Measurements from ENCODE around the gene NRXN3. TPM values are rescaled to one million over a fixed set of nuclear protein-coding genes. Genes with fewer than 3 reads are reported as not detected.

Gene NRXN3
- polyA plus RNA-seq, 1 of the 3 experiments (the other 2 are of a cell fraction) = 1.6 TPM

- H3K9ac ChIP-seq = no peak overlapping the region
- DNase-seq = no peak
- TF ChIP-seq TEAD4 (IDR thresholded peaks at IDR 0.05; ENCODE audit: borderline replicate concordance, insufficient read depth) (no peak), NFIC (IDR thresholded peaks at IDR 0.05; ENCODE audit: borderline replicate concordance) (no peak), GABPA (IDR thresholded peaks at IDR 0.05; ENCODE audit: low read depth) (no peak), FOSL2 (IDR thresholded peaks at IDR 0.05; ENCODE audit: borderline replicate concordance, low read depth) (no peak), EZH2phosphoT487 (IDR thresholded peaks at IDR 0.05; ENCODE audit: borderline replicate concordance, low read depth) (no peak), FOXJ3 (CRISPR knock-in tag; IDR thresholded peaks at IDR 0.05) (no peak)
- no peak overlapping the region for H3K27ac ChIP-seq (ENCODE audit: low read depth in 2 of 2, low read length in 1 of 2)
- H3K4me3 ChIP-seq (ENCODE audit: low read depth in 2 of 2, low read length in 1 of 2) = no peak overlapping the region
- H3K4me2 ChIP-seq = no peak overlapping the region
- peaks cover 8% of the 10 kb centered on the region for H3F3A ChIP-seq (replicated peaks; ENCODE audit: insufficient read depth)
- no peaks in the 10 kb centered on the region for H3K79me2 ChIP-seq (ENCODE audit: insufficient read depth)
- 0 out of 4 replicates have a peak, but pooled peaks cover 0 to 4% of the 10 kb centered on the region in 2 experiments for H3K4me1 ChIP-seq (ENCODE audit: control insufficient read depth in 1 of 2, insufficient read depth in 2 of 2, low read depth in 1 of 2, low read length in 1 of 2)
- no peaks in the 10 kb centered on the region for H3K36me3 ChIP-seq (replicated peaks in 1 of 2; ENCODE audit: control insufficient read depth in 1 of 2, insufficient read depth in 2 of 2, low read length in 1 of 2)
- CTCF ChIA-PET = no interaction called here
- POLR2A ChIA-PET = no interaction called here
- H3K9me2 ChIP-seq = no peaks in the 10 kb centered on the region
- 40% methylated on average over 1 of the region's 1 CpG for WGBS (ENCODE audit: low lambda C conversion rate)
- no peaks in the 10 kb centered on the region for H3K9me3 ChIP-seq
- H3K27me3 ChIP-seq (ENCODE audit: insufficient read depth) = no peaks in the 10 kb centered on the region
- no peaks in the 10 kb centered on the region for H4K20me1 ChIP-seq (ENCODE audit: insufficient read depth)
- no peak overlapping the region for H2AFZ ChIP-seq (ENCODE audit: low read depth)
Measured at GRCh38 chr14:79548836-79549235, 1378.7 kb downstream of the NRXN3 start.

- no peak for TF ChIP-seq NFIC (IDR thresholded peaks at IDR 0.05; ENCODE audit: borderline replicate concordance)
- no peak overlapping the region for H2AFZ ChIP-seq (ENCODE audit: low read depth)
- no peaks in the 10 kb centered on the region for H3K79me2 ChIP-seq (ENCODE audit: insufficient read depth)
- WGBS (ENCODE audit: low lambda C conversion rate) = 39% methylated on average over 5 of the region's 5 CpGs
- H3K9ac ChIP-seq = no peak overlapping the region
- POLR2A ChIA-PET = no interaction called here
- H3K36me3 ChIP-seq (replicated peaks in 1 of 2; ENCODE audit: control insufficient read depth in 1 of 2, insufficient read depth in 2 of 2, low read length in 1 of 2) = no peaks in the 10 kb centered on the region
- H3K27ac ChIP-seq (ENCODE audit: low read depth in 2 of 2, low read length in 1 of 2) = no peak overlapping the region
- no peak overlapping the region for H3K4me2 ChIP-seq
- no peaks in the 10 kb centered on the region for H3K9me2 ChIP-seq
- CTCF ChIA-PET = no interaction called here
- no peak overlapping the region for H3K4me3 ChIP-seq (ENCODE audit: low read depth in 2 of 2, low read length in 1 of 2)
- H3K4me1 ChIP-seq (ENCODE audit: control insufficient read depth in 1 of 2, insufficient read depth in 2 of 2, low read depth in 1 of 2, low read length in 1 of 2) = 0 out of 4 replicates have a peak, but pooled peaks cover 0 to 4% of the 10 kb centered on the region in 2 experiments
- H3K9me3 ChIP-seq = no peaks in the 10 kb centered on the region
- no peaks in the 10 kb centered on the region for H4K20me1 ChIP-seq (ENCODE audit: insufficient read depth)
- H3K27me3 ChIP-seq (ENCODE audit: insufficient read depth) = no peaks in the 10 kb centered on the region
- peaks cover 8% of the 10 kb centered on the region for H3F3A ChIP-seq (replicated peaks; ENCODE audit: insufficient read depth)
- no peak for DNase-seq
Measured at GRCh38 chr14:79549515-79549914, 1379.3 kb downstream of the NRXN3 start.

GRCh38 chr14:79551523-79551922 is 1381.3 kb downstream of the NRXN3 start:
- DNase-seq = no peak
- Histone ChIP-seq H3K9me2 (no peaks in the 10 kb centered on the region), H3K79me2 (ENCODE audit: insufficient read depth) (no peaks in the 10 kb centered on the region), H3K4me3 (ENCODE audit: low read depth in 2 of 2, low read length in 1 of 2) (no peak overlapping the region), H3F3A (replicated peaks; ENCODE audit: insufficient read depth) (no peaks in the 10 kb centered on the region), H4K20me1 (ENCODE audit: insufficient read depth) (no peaks in the 10 kb centered on the region), H3K4me1 (ENCODE audit: control insufficient read depth in 1 of 2, insufficient read depth in 2 of 2, low read depth in 1 of 2, low read length in 1 of 2) (no peaks in the 10 kb centered on the region), H3K9ac (no peak overlapping the region), H2AFZ (ENCODE audit: low read depth) (no peak overlapping the region), H3K36me3 (replicated peaks in 1 of 2; ENCODE audit: control insufficient read depth in 1 of 2, insufficient read depth in 2 of 2, low read length in 1 of 2) (no peaks in the 10 kb centered on the region), H3K27ac (ENCODE audit: low read depth in 2 of 2, low read length in 1 of 2) (no peak overlapping the region), H3K27me3 (ENCODE audit: insufficient read depth) (no peaks in the 10 kb centered on the region), H3K9me3 (no peaks in the 10 kb centered on the region), H3K4me2 (no peak overlapping the region)
- no peak for TF ChIP-seq GABPA (IDR thresholded peaks at IDR 0.05; ENCODE audit: low read depth)
- no peak for TF ChIP-seq GATA2 (CRISPR knock-in tag; IDR thresholded peaks at IDR 0.05)
- TF ChIP-seq CHD2 (IDR thresholded peaks at IDR 0.05; ENCODE audit: low read length, partially characterized antibody) = no peak
- TF ChIP-seq NFIC (IDR thresholded peaks at IDR 0.05; ENCODE audit: borderline replicate concordance) = no peak
- ChIA-PET CTCF (no interaction called here), POLR2A (no interaction called here)
- 46% methylated on average over 4 of the region's 4 CpGs for WGBS (ENCODE audit: low lambda C conversion rate)

Data from SK-N-SH (cell line).